ENCODE data around the gene CAMK2A. TPM values are rescaled to one million over a fixed set of nuclear protein-coding genes. Genes with fewer than 3 reads are reported as not detected.

Gene CAMK2A
- total RNA-seq, 1 donor from 2014 or later = 2.5 TPM

GRCh38 chr5:150206098-150206778 lies 83.3 kb downstream of the CAMK2A start:
- intact Hi-C loops (cut with DNase I) = no loop called here
- DNase-seq (ENCODE audit: low spot score) (no peak), ATAC-seq (no peak)

- no peak for DNase-seq (ENCODE audit: low spot score)
- no peak for ATAC-seq
- intact Hi-C loops (cut with DNase I) = no loop called here
These were observed 85.0 kb downstream of the CAMK2A start for GRCh38 chr5:150204590-150204960.

- intact Hi-C loops (cut with DNase I) = no loop called here
- DNase-seq (ENCODE audit: low spot score) (no peak), ATAC-seq (no peak)
These were observed 85.6 kb downstream of the CAMK2A start for GRCh38 chr5:150203832-150204589.

- intact Hi-C loops (cut with DNase I) = no loop called here
- no peak for ATAC-seq
These were observed 87.1 kb downstream of the CAMK2A start for GRCh38 chr5:150202501-150202900.

GRCh38 chr5:150197476-150197875 lies 92.1 kb downstream of the CAMK2A start:
- intact Hi-C loops (cut with DNase I) = no loop called here
- DNase-seq (ENCODE audit: low spot score) (no peak), ATAC-seq (no peak)

More at GRCh38 chr5:150202501-150202900, 87.1 kb downstream of the CAMK2A start:
- no peak for DNase-seq (ENCODE audit: low spot score)

GRCh38 chr5:150196986-150197385 lies 92.6 kb downstream of the CAMK2A start:
- ATAC-seq = peak; percentile 14
- no peak for DNase-seq (ENCODE audit: low spot score)
- intact Hi-C loops (cut with DNase I) = no loop called here

GRCh38 chr5:150196514-150196913 lies 93.1 kb downstream of the CAMK2A start:
- ATAC-seq (peak; percentile 8), DNase-seq (ENCODE audit: low spot score) (no peak)
- intact Hi-C loops (cut with DNase I) = no loop called here

GRCh38 chr5:150195736-150196485 lies 93.7 kb downstream of the CAMK2A start:
- ATAC-seq = no peak
- intact Hi-C loops (cut with DNase I) = no loop called here
- DNase-seq (ENCODE audit: low spot score) = no peak

- no peak for ATAC-seq
- intact Hi-C loops (cut with DNase I) = no loop called here
- DNase-seq (ENCODE audit: low spot score) = no peak
These were observed 97.1 kb downstream of the CAMK2A start for GRCh38 chr5:150192462-150192861.

- ATAC-seq (no peak), DNase-seq (ENCODE audit: low spot score) (no peak)
- intact Hi-C loops (cut with DNase I) = no loop called here
These were observed 98.6 kb downstream of the CAMK2A start for GRCh38 chr5:150190987-150191386.

GRCh38 chr5:150190503-150190979 lies 99.0 kb downstream of the CAMK2A start:
- no peak for ATAC-seq
- no peak for DNase-seq (ENCODE audit: low spot score)
- intact Hi-C loops (cut with DNase I) = no loop called here

GRCh38 chr5:150189728-150190502 lies 99.7 kb downstream of the CAMK2A start, which contains the start of gene SLC6A7:
Gene SLC6A7, plus strand, starts transcription at chr5:150190062. Its CDS starts 266 bp downstream, at chr5:150190328.
- intact Hi-C loops (cut with DNase I) = no loop called here
- ATAC-seq (no peak), DNase-seq (ENCODE audit: low spot score) (no peak)

GRCh38 chr5:150189326-150189725 lies 100.2 kb downstream of the CAMK2A start:
- intact Hi-C loops (cut with DNase I) = no loop called here
- ATAC-seq (no peak), DNase-seq (ENCODE audit: low spot score) (no peak)

- no peak for DNase-seq (ENCODE audit: low spot score)
- no peak for ATAC-seq
- intact Hi-C loops (cut with DNase I) = no loop called here
These were observed 101.3 kb downstream of the CAMK2A start for GRCh38 chr5:150188146-150188842.

GRCh38 chr5:150186897-150187296 lies 102.7 kb downstream of the CAMK2A start:
- DNase-seq (ENCODE audit: low spot score) = no peak
- ATAC-seq = no peak
- intact Hi-C loops (cut with DNase I) = no loop called here

- ATAC-seq (no peak), DNase-seq (ENCODE audit: low spot score) (no peak)
- intact Hi-C loops (cut with DNase I) = no loop called here
These were observed 103.4 kb downstream of the CAMK2A start for GRCh38 chr5:150186137-150186536.

GRCh38 chr5:150184990-150185912 lies 104.3 kb downstream of the CAMK2A start:
- intact Hi-C loops (cut with DNase I) = no loop called here
- no peak for ATAC-seq

More at GRCh38 chr5:150184990-150185912, 104.3 kb downstream of the CAMK2A start:
- no peak for DNase-seq (ENCODE audit: low spot score)
